LNCaP clone FGC (cell line): Measurements from ENCODE around the gene ICAM3.
A peak's percentile ranks its signal among the peaks of the same experiment; 100 is the strongest.
"Not testable (repeated sequence)": the region's sequence is repeated elsewhere in the genome, so short reads cannot be mapped to it uniquely, and the experiment has no call there.

Experiments
- DNase-seq: peaks from one replicate; pipeline ENCODE4 v3.0.0-alpha.2; 2011; ENCODE audit warnings: low read depth
- H3K4me3 ChIP-seq: 2 replicates; pipeline ENCODE4 v1.5.1; 2011; ENCODE audit warnings: mild to moderate bottlenecking, low read depth, low read length, control low read depth
- CTCF ChIP-seq: IDR thresholded peaks from 2 replicates; pipeline ENCODE4 v1.5.1; 2012; ENCODE audit warnings: mild to moderate bottlenecking; ENCODE audit not compliant: control insufficient read depth, insufficient read depth; ENCODE audit errors: extremely low read depth

Gene ICAM3

GRCh38 chr19:10339380-10339960 lies at the start of gene ICAM3:
Gene ICAM3, minus strand, starts transcription at chr19:10339624. Its CDS starts 10 bp downstream, at chr19:10339614.
- no peak for DNase-seq
- H3K4me3 ChIP-seq: no peak within 1 kb of the TSS
- no peak for TF ChIP-seq CTCF

- H3K4me3 ChIP-seq: no peak overlapping the region
- TF ChIP-seq CTCF: peak; percentile 91
- DNase-seq: peak; percentile 57
Observed at GRCh38 chr19:10388957-10389356, 49.5 kb upstream of the ICAM3 start.

- TF ChIP-seq CTCF: no peak
- no peak overlapping the region for H3K4me3 ChIP-seq
- no peak for DNase-seq
Observed at GRCh38 chr19:10384580-10384979, 45.2 kb upstream of the ICAM3 start.

GRCh38 chr19:10383223-10383499 lies 43.7 kb upstream of the ICAM3 start:
- not testable (repeated sequence) for H3K4me3 ChIP-seq, DNase-seq

GRCh38 chr19:10380313-10381102 lies 41.1 kb upstream of the ICAM3 start, which contains the start of gene TYK2:
Gene TYK2, minus strand, starts transcription at chr19:10380572. Its CDS starts 2,166 bp downstream, at chr19:10378406.
- TF ChIP-seq CTCF: no peak
- H3K4me3 ChIP-seq: peak within 1 kb of the TSS; percentile 82
- DNase-seq: peak; percentile 94

GRCh38 chr19:10379880-10380312 lies 40.5 kb upstream of the ICAM3 start:
- TF ChIP-seq CTCF: no peak
- DNase-seq: no peak
- peak overlapping the region; percentile 82 for H3K4me3 ChIP-seq

GRCh38 chr19:10378124-10378523 lies 38.7 kb upstream of the ICAM3 start:
- no peak for DNase-seq
- TF ChIP-seq CTCF: no peak

GRCh38 chr19:10377140-10377640 lies 37.8 kb upstream of the ICAM3 start:
- not testable (repeated sequence) for DNase-seq, H3K4me3 ChIP-seq

More at GRCh38 chr19:10378124-10378523, 38.7 kb upstream of the ICAM3 start:
- no peak overlapping the region for H3K4me3 ChIP-seq
